H1 (cell line): ENCODE measurements around the gene NOM1. TPM values are rescaled to one million over a fixed set of nuclear protein-coding genes. Genes with fewer than 3 reads are reported as not detected.

Source experiments
- SAP30 ChIP-seq: fragments of 300-600 bp; sonication (generic); IDR thresholded peaks from 2 replicates; pipeline ENCODE4 v1.7.1; 2012; ENCODE audit warnings: low read length, moderate library complexity, mild to moderate bottlenecking, inconsistent platforms; ENCODE audit not compliant: insufficient read depth, insufficient replicate concordance
- SP2 ChIP-seq: IDR thresholded peaks from 2 replicates; pipeline ENCODE4 v1.6.1; 2012; ENCODE audit warnings: mild to moderate bottlenecking, low read length, inconsistent platforms
- SUZ12 ChIP-seq: fragments of 200-600 bp; sonication (generic); IDR thresholded peaks from 2 replicates; pipeline ENCODE4 v1.6.1; 2012; ENCODE audit warnings: mild to moderate bottlenecking, inconsistent platforms, low read length, moderate library complexity, mixed read lengths
- polyA plus RNA-seq, 7 experiments: library from polyadenylated mRNA; depleted of rRNA in 3 of 7; stranded (reverse) in 5 of 7; unstranded in 2 of 7; fragments of >200 nt in 5 of 7; fragments of 200-250 nt in 2 of 7; gene quantifications; 1 replicate in 5 of 7; 2 replicates in 1 of 7; 4 replicates in 1 of 7; pipeline versions ENCODE4 v1.2.1 to v1.2.3, GENCODE V29; 2011 to 2013; ENCODE audit warnings: missing spikeins in 2 of 7, mixed read lengths in 2 of 7
- total RNA-seq: library from RNA; stranded (reverse); fragmentation: NEBNext Ultra II Directional; extraction: Animal tissue kit (Norgen Biotek cat#: 25700); gene quantifications from 2 replicates; pipeline ENCODE4 v1.2.1, GENCODE V29; 2021

Gene NOM1
- total and polyA plus RNA-seq, 2 of the 8 experiments (the other 6 are each of a cell fraction or from before 2014, with no cell fraction given) = 10.6 to 29.1 TPM

GRCh38 chr7:156943091-156944041 is 6.1 kb upstream of the NOM1 start (continued):
- no peak for TF ChIP-seq SP2
- no peak for TF ChIP-seq SUZ12
- TF ChIP-seq SAP30 = no peak
